ENCODE measurements around the gene CLEC2L.
A peak's percentile ranks its signal among the peaks of the same experiment; 100 is the strongest.
"Not testable (repeated sequence)": the region's sequence is repeated elsewhere in the genome, so short reads cannot be mapped to it uniquely, and the experiment has no call there.

Gene CLEC2L

GRCh38 chr7:139523968-139524815 is 707 bp downstream of the CLEC2L start:
- peak; percentile 48 for DNase-seq

- DNase-seq, result no peak
Observed at GRCh38 chr7:139525239-139525638, 1.8 kb downstream of the CLEC2L start.

GRCh38 chr7:139525750-139526149 is 2.3 kb downstream of the CLEC2L start:
- no peak for DNase-seq

GRCh38 chr7:139526578-139527544 is 3.4 kb downstream of the CLEC2L start:
- no peak for DNase-seq

GRCh38 chr7:139531094-139531493 is 7.6 kb downstream of the CLEC2L start:
- DNase-seq, result no peak

- DNase-seq, result no peak
Observed at GRCh38 chr7:139532636-139533155, 9.2 kb downstream of the CLEC2L start.

- DNase-seq, result no peak
Observed at GRCh38 chr7:139534096-139534495, 10.6 kb downstream of the CLEC2L start.

- no peak for DNase-seq
Observed at GRCh38 chr7:139534966-139535651, 11.6 kb downstream of the CLEC2L start.

GRCh38 chr7:139536152-139536551 is 12.7 kb downstream of the CLEC2L start:
- no peak for DNase-seq

GRCh38 chr7:139538881-139539635 is 15.6 kb downstream of the CLEC2L start:
- no peak for DNase-seq

GRCh38 chr7:139540203-139540602 is 16.7 kb downstream of the CLEC2L start:
- no peak for DNase-seq

- no peak for DNase-seq
Observed at GRCh38 chr7:139541600-139542307, 18.3 kb downstream of the CLEC2L start.

- no peak for DNase-seq
Observed at GRCh38 chr7:139542308-139543151, 19.0 kb downstream of the CLEC2L start.

- DNase-seq, result no peak
Observed at GRCh38 chr7:139543801-139544603, 20.5 kb downstream of the CLEC2L start.

- DNase-seq, result no peak
Observed at GRCh38 chr7:139544645-139545044, 21.2 kb downstream of the CLEC2L start.

GRCh38 chr7:139548302-139549028 is 25.0 kb downstream of the CLEC2L start:
- DNase-seq, result no peak

GRCh38 chr7:139553991-139554700 is 30.7 kb downstream of the CLEC2L start:
- not testable (repeated sequence) for DNase-seq
